H9 (cell line): ENCODE measurements around the gene RIT2. TPM values are rescaled to one million over a fixed set of nuclear protein-coding genes. Genes with fewer than 3 reads are reported as not detected.

Experiments used
- DNase-seq: peaks from one replicate; pipeline ENCODE4 v3.0.0-alpha.2; 2017
- H2AFZ ChIP-seq: one replicate; pipeline ENCODE4 v1.6.1; 2013; ENCODE audit warnings: mild to moderate bottlenecking, low read length, control low read depth, moderate library complexity
- H2AK5ac ChIP-seq: 2 replicates; pipeline ENCODE4 v1.6.1; 2013; ENCODE audit warnings: low read length, control low read depth, mixed read lengths; ENCODE audit not compliant: insufficient read length
- H2BK120ac ChIP-seq: one replicate; pipeline ENCODE4 v1.6.1; 2013; ENCODE audit warnings: low read depth, mild to moderate bottlenecking, low read length, control low read depth, inconsistent platforms; ENCODE audit not compliant: poor library complexity, severe bottlenecking
- H2BK12ac ChIP-seq: 2 replicates; pipeline ENCODE4 v1.6.1; 2013; ENCODE audit warnings: low read length, control low read depth, mixed read lengths, low read depth; ENCODE audit not compliant: insufficient read length
- H2BK15ac ChIP-seq: 2 replicates; pipeline ENCODE4 v1.6.1; 2013; ENCODE audit warnings: low read depth, low read length, control low read depth
- H2BK20ac ChIP-seq: one replicate; pipeline ENCODE4 v1.6.1; 2013; ENCODE audit warnings: low read depth, mild to moderate bottlenecking, low read length, control low read depth, inconsistent platforms; ENCODE audit not compliant: poor library complexity, severe bottlenecking
- H2BK5ac ChIP-seq: 2 replicates; pipeline ENCODE4 v1.6.1; 2013; ENCODE audit warnings: low read length, control low read depth, mixed read lengths; ENCODE audit not compliant: insufficient read length
- H3K14ac ChIP-seq: 2 replicates; pipeline ENCODE4 v1.6.1; 2013; ENCODE audit warnings: low read length, control low read depth; ENCODE audit not compliant: insufficient read depth
- H3K18ac ChIP-seq: 2 replicates; pipeline ENCODE4 v1.6.1; 2013; ENCODE audit warnings: low read depth, mild to moderate bottlenecking, mixed read lengths, low read length, control low read depth; ENCODE audit not compliant: insufficient read length
- H3K23ac ChIP-seq: 2 replicates; pipeline ENCODE4 v1.6.1; 2013; ENCODE audit warnings: low read length, control low read depth, mixed read lengths, low read depth; ENCODE audit not compliant: insufficient read length
- H3K23me2 ChIP-seq: 2 replicates; pipeline ENCODE4 v1.6.1; 2013; ENCODE audit warnings: low read depth, mild to moderate bottlenecking, mixed read lengths, low read length, control low read depth; ENCODE audit not compliant: insufficient read length, poor library complexity, severe bottlenecking
- H3K27ac ChIP-seq: 2 replicates; pipeline ENCODE4 v1.5.1; 2013; ENCODE audit warnings: low read length, control low read depth, mixed read lengths, low read depth; ENCODE audit not compliant: insufficient read length
- H3K27me3 ChIP-seq: 2 replicates; pipeline ENCODE4 v1.6.1; 2013; ENCODE audit warnings: low read length, control low read depth, inconsistent platforms; ENCODE audit not compliant: insufficient read depth
- H3K4ac ChIP-seq: 2 replicates; pipeline ENCODE4 v1.6.1; 2013; ENCODE audit warnings: low read depth, mild to moderate bottlenecking, control low read depth, inconsistent platforms, low read length, moderate library complexity
- H3K4me1 ChIP-seq: 2 replicates; pipeline ENCODE4 v1.6.1; 2013; ENCODE audit warnings: low read length, control low read depth, inconsistent platforms; ENCODE audit not compliant: insufficient read depth
- H3K4me2 ChIP-seq: 2 replicates; pipeline ENCODE4 v1.6.1; 2013; ENCODE audit warnings: low read length, control low read depth, mixed read lengths; ENCODE audit not compliant: insufficient read length, insufficient read depth
- H3K56ac ChIP-seq: 2 replicates; pipeline ENCODE4 v1.6.1; 2013; ENCODE audit warnings: low read depth, mild to moderate bottlenecking, mixed read lengths, low read length, control low read depth; ENCODE audit not compliant: insufficient read length
- H3K79me1 ChIP-seq: 2 replicates; pipeline ENCODE4 v1.6.1; 2013; ENCODE audit warnings: low read depth, mild to moderate bottlenecking, moderate library complexity, low read length, control low read depth, inconsistent platforms; ENCODE audit not compliant: insufficient read depth, poor library complexity, severe bottlenecking
- H3K79me2 ChIP-seq: 2 replicates; pipeline ENCODE4 v1.6.1; 2013; ENCODE audit warnings: low read length, control low read depth, inconsistent platforms; ENCODE audit not compliant: insufficient read depth
- H3K9ac ChIP-seq: 2 replicates; pipeline ENCODE4 v1.6.1; 2013; ENCODE audit warnings: low read length, control low read depth, mixed read lengths; ENCODE audit not compliant: insufficient read length; ENCODE audit errors: extremely low read depth
- H3K9me3 ChIP-seq: one replicate; pipeline ENCODE4 v1.6.1; 2013; ENCODE audit warnings: low read depth, low read length, inconsistent platforms; ENCODE audit not compliant: control insufficient read depth
- H3T11ph ChIP-seq: one replicate; pipeline ENCODE4 v1.6.1; 2013; ENCODE audit warnings: mild to moderate bottlenecking, low read length, control low read depth, inconsistent platforms
- H4K20me1 ChIP-seq: one replicate; pipeline ENCODE4 v1.6.1; 2013; ENCODE audit not compliant: control insufficient read depth, insufficient read length, insufficient read depth
- H4K5ac ChIP-seq: 2 replicates; pipeline ENCODE4 v1.6.1; 2013; ENCODE audit warnings: low read depth, mild to moderate bottlenecking, mixed read lengths, low read length, control low read depth; ENCODE audit not compliant: insufficient read length
- H4K8ac ChIP-seq: replicated peaks from 2 replicates; pipeline ENCODE4 v1.6.1; 2013; ENCODE audit warnings: low read length, control low read depth, mixed read lengths, low read depth; ENCODE audit not compliant: insufficient read length
- H4K91ac ChIP-seq: 2 replicates; pipeline ENCODE4 v1.6.1; 2013; ENCODE audit warnings: low read depth, mild to moderate bottlenecking, moderate library complexity, mixed read lengths, low read length, control low read depth; ENCODE audit not compliant: insufficient read length
- H3K27ac Mint-ChIP-seq, 3 experiments: 2 replicates in 2 of 3; 3 replicates in 1 of 3; pipeline ENCODE4 v1.8.0; 2020 to 2021; ENCODE audit warnings: mixed read lengths in 3 of 3, mild to moderate bottlenecking in 1 of 3, moderate library complexity in 1 of 3
- H3K27me3 Mint-ChIP-seq: 2 replicates; pipeline ENCODE4 v1.8.0; 2021; ENCODE audit warnings: low read depth, mild to moderate bottlenecking, moderate library complexity, mixed read lengths
- H3K36me3 Mint-ChIP-seq, 3 experiments: 2 replicates in 2 of 3; 3 replicates in 1 of 3; pipeline ENCODE4 v1.8.0; 2020 to 2021; ENCODE audit warnings: low read depth in 3 of 3, mixed read lengths in 3 of 3; ENCODE audit not compliant: insufficient read depth in 1 of 3
- H3K4me1 Mint-ChIP-seq, 2 experiments: 2 replicates each; pipeline ENCODE4 v1.8.0; 2020; ENCODE audit warnings: mixed read lengths in 2 of 2
- H3K4me3 Mint-ChIP-seq, 2 experiments: 2 replicates in 1 of 2; 3 replicates in 1 of 2; pipeline ENCODE4 v1.8.0; 2020 to 2021; ENCODE audit warnings: mild to moderate bottlenecking in 2 of 2, mixed read lengths in 2 of 2, moderate library complexity in 1 of 2
- H3K9me3 Mint-ChIP-seq, 2 experiments: 2 replicates in 1 of 2; 3 replicates in 1 of 2; pipeline ENCODE4 v1.8.0; 2020; ENCODE audit warnings: mild to moderate bottlenecking in 2 of 2, mixed read lengths in 2 of 2, moderate library complexity in 1 of 2
- WGBS: extraction: QIAGEN DNeasy Blood & Tissue Kit; methylation state at CpG from one replicate; pipeline ENCODE4 v1.1.7; 2013; ENCODE audit warnings: missing lambda C conversion rate, low lambda C conversion rate, mixed read lengths; ENCODE audit not compliant: insufficient read length; ENCODE audit errors: extremely low coverage; 5-methylcytosine and 5-hydroxymethylcytosine counted together
- total RNA-seq: library from RNA; stranded (reverse); gene quantifications from 2 replicates; pipeline ENCODE4 v1.2.1, GENCODE V29; 2021
- TF ChIP-seq, protein P1 (sequence below): fragments of 200-600 bp; sonication (generic); conservative IDR thresholded peaks from 3 replicates; pipeline ENCODE4 v1.8.0; 2021; ENCODE audit warnings: antibody characterized with exemption, mild to moderate bottlenecking

The RIT2 gene
- total RNA-seq, 1 experiment from 2014 or later: 1.2 TPM

GRCh38 chr18:43078478-43079092 is 36.9 kb downstream of the RIT2 start:
- no peak overlapping the region for H3K4ac ChIP-seq
- no peak overlapping the region for H2BK15ac ChIP-seq
- no peak overlapping the region for H4K8ac ChIP-seq
- H3K18ac ChIP-seq: no peak overlapping the region
- H2BK120ac ChIP-seq: no peak overlapping the region
- no peak overlapping the region for H3K9ac ChIP-seq
- H3K27ac ChIP-seq: no peak overlapping the region
- no peak overlapping the region for H2AFZ ChIP-seq
- H4K91ac ChIP-seq: no peak overlapping the region
- Mint-ChIP-seq H3K27me3 (no peaks in the 10 kb centered on the region), H3K9me3 (peaks cover 0 to 5% of the 10 kb centered on the region in 2 experiments; a peak in 3 of 5 replicates), H3K27ac (peak overlapping the region in 1 of 3 experiments; percentile 29; a peak in 2 of 7 replicates), H3K4me1 (peaks cover 38 to 42% of the 10 kb centered on the region in 2 experiments), H3K4me3 (no peak overlapping the region), H3K36me3 (peaks cover 0 to 2% (median under 1%) of the 10 kb centered on the region in 3 experiments; a peak in 5 of 7 replicates)
- H2BK12ac ChIP-seq: no peak overlapping the region
- H4K20me1 ChIP-seq: no peaks in the 10 kb centered on the region
- H3K9me3 ChIP-seq: no peaks in the 10 kb centered on the region
- no peak overlapping the region for H3K4me2 ChIP-seq
- no peaks in the 10 kb centered on the region for H3K79me2 ChIP-seq
- H2BK5ac ChIP-seq: no peak overlapping the region
- no peak overlapping the region for H2AK5ac ChIP-seq
- TF ChIP-seq, protein P1, sequence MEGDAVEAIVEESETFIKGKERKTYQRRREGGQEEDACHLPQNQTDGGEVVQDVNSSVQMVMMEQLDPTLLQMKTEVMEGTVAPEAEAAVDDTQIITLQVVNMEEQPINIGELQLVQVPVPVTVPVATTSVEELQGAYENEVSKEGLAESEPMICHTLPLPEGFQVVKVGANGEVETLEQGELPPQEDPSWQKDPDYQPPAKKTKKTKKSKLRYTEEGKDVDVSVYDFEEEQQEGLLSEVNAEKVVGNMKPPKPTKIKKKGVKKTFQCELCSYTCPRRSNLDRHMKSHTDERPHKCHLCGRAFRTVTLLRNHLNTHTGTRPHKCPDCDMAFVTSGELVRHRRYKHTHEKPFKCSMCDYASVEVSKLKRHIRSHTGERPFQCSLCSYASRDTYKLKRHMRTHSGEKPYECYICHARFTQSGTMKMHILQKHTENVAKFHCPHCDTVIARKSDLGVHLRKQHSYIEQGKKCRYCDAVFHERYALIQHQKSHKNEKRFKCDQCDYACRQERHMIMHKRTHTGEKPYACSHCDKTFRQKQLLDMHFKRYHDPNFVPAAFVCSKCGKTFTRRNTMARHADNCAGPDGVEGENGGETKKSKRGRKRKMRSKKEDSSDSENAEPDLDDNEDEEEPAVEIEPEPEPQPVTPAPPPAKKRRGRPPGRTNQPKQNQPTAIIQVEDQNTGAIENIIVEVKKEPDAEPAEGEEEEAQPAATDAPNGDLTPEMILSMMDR: no peak
- peak; percentile 28 for DNase-seq
- no peak overlapping the region for H2BK20ac ChIP-seq
- H4K5ac ChIP-seq: no peak overlapping the region
- no peak overlapping the region for H3K56ac ChIP-seq
- WGBS: no CpG with 5 or more reads among the region's 7 CpGs
- H3K27me3 ChIP-seq: no peaks in the 10 kb centered on the region
- peaks cover 9% of the 10 kb centered on the region for H3K4me1 ChIP-seq
- H3K79me1 ChIP-seq: no peaks in the 10 kb centered on the region
- H3K23me2 ChIP-seq: no peaks in the 10 kb centered on the region
- H3K14ac ChIP-seq: no peak overlapping the region
- H3K23ac ChIP-seq: no peak overlapping the region
- no peak overlapping the region for H3T11ph ChIP-seq
